Pancreas (tissue), 10 donors: ENCODE data around the gene VIT. TPM values are rescaled to one million over a fixed set of nuclear protein-coding genes. Genes with fewer than 3 reads are reported as not detected.

Source experiments
- ATAC-seq, 4 donors: fragments of 200-7000 bp; cut with Tn5 transposase; one replicate each; pipeline versions ENCODE4 v1.8.0 to v1.9.1; 2020; ENCODE audit warnings: mild to moderate bottlenecking in 4 of 4, moderate library complexity in 4 of 4
- DNase-seq, 6 donors: peaks; one replicate each; pipeline ENCODE4 v3.0.0-alpha.2; 2020
- FAIRE-seq: peaks from 2 replicates; lab custom pipeline; 2012; peaks lifted over from hg19 to GRCh38; lab: Jason Lieb, UNC
- H3K27ac ChIP-seq, 4 donors: fragments of 200-600 bp; sonication (generic); 1 replicate in 3 of 4; 2 replicates in 1 of 4; pipeline versions ENCODE4 v1.5.0 to v1.8.0; 2020
- H3K27me3 ChIP-seq, 4 donors: fragments of 200-600 bp; one replicate each; pipeline ENCODE4 v1.8.0; 2021
- H3K36me3 ChIP-seq, 3 donors: fragments of 200-600 bp; sonication (generic) in 1 of 3; one replicate each; pipeline versions ENCODE4 v1.5.0 to v1.8.0; 2020 to 2021
- H3K4me1 ChIP-seq, 3 donors: fragments of 200-600 bp; one replicate each; pipeline ENCODE4 v1.8.0; 2021
- H3K4me3 ChIP-seq, 4 donors: fragments of 200-600 bp; sonication (generic) in 2 of 4; one replicate each; pipeline versions ENCODE4 v1.5.0 to v1.8.0; 2020 to 2021
- H3K9me3 ChIP-seq, 4 donors: fragments of 200-600 bp; one replicate each; pipeline ENCODE4 v1.8.0; 2021
- WGBS, 2 donors: extraction: QIAGEN DNeasy Blood & Tissue Kit; methylation state at CpG; one replicate each; pipeline ENCODE4 v1.1.7; 2013; 5-methylcytosine and 5-hydroxymethylcytosine counted together
- intact Hi-C, 3 donors: fragments of 100-400 bp; cut with DNase I; formaldehyde crosslinking; loops; one replicate each; pipeline versions ENCODE4 v1.11.1 to v1.14.2; 2022
- polyA plus RNA-seq, 2 donors: library from polyadenylated mRNA; stranded (reverse); fragments of 200-250 nt; gene quantifications; one replicate each; pipeline ENCODE4 v1.2.3, GENCODE V29; 2013
- total RNA-seq, 6 donors: library from RNA; stranded (reverse); fragmentation: NEBNext Ultra II Directional in 4 of 6; extraction: Animal tissue kit (Norgen Biotek cat#: 25700) in 4 of 6; gene quantifications; one replicate each; pipeline versions ENCODE4 v1.2.1 to v1.2.4, GENCODE V29; 2021 to 2023
- TF ChIP-seq, protein P1 (sequence below), 4 donors: fragments of 200-600 bp; sonication (generic) in 3 of 4; IDR thresholded peaks; one replicate each; pipeline versions ENCODE4 v1.5.0 to v1.8.0; 2021; ENCODE audit warnings: antibody characterized with exemption in 4 of 4
- donor health status: healthy with polysubstance abuse.
- donor health status: DM: no; HTN: no; CAD: no; lungs with moderate emphysema.
- donor health status: DM: no; HTN: no; CAD: no.
- donor health status: control.
- donor health status: control.
- donor health status: Bipolar disorder and iron deficiency.
- donor health status: DM: yes; HTN: yes; CAD: no.
- donor health status: DM: no; HTN: no; CAD: no.
- donor health status: DM: no; HTN: no; CAD: no.
- donor health status: DM: yes; HTN: yes; CAD: no.

The VIT gene
- total and polyA plus RNA-seq, 8 donors, result 0.19 to 2.9 (median 0.36) TPM

- Histone ChIP-seq H3K27me3 (no peaks in the 10 kb centered on the region), H3K4me1 (no peaks in the 10 kb centered on the region), H3K27ac (no peak overlapping the region), H3K36me3 (no peaks in the 10 kb centered on the region), H3K4me3 (no peak overlapping the region), H3K9me3 (no peaks in the 10 kb centered on the region)
- WGBS, 2 donors, result 48 to 56% methylated on average over 4 of the region's 4 CpGs
- FAIRE-seq (no peak), ATAC-seq (no peak), DNase-seq (no peak)
- intact Hi-C loops, result no loop called here
- TF ChIP-seq, protein P1, sequence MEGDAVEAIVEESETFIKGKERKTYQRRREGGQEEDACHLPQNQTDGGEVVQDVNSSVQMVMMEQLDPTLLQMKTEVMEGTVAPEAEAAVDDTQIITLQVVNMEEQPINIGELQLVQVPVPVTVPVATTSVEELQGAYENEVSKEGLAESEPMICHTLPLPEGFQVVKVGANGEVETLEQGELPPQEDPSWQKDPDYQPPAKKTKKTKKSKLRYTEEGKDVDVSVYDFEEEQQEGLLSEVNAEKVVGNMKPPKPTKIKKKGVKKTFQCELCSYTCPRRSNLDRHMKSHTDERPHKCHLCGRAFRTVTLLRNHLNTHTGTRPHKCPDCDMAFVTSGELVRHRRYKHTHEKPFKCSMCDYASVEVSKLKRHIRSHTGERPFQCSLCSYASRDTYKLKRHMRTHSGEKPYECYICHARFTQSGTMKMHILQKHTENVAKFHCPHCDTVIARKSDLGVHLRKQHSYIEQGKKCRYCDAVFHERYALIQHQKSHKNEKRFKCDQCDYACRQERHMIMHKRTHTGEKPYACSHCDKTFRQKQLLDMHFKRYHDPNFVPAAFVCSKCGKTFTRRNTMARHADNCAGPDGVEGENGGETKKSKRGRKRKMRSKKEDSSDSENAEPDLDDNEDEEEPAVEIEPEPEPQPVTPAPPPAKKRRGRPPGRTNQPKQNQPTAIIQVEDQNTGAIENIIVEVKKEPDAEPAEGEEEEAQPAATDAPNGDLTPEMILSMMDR (IDR thresholded peaks at IDR 0.05), result no peak
Measured at GRCh38 chr2:36729067-36729466, 32.6 kb downstream of the VIT start.

DNA sequence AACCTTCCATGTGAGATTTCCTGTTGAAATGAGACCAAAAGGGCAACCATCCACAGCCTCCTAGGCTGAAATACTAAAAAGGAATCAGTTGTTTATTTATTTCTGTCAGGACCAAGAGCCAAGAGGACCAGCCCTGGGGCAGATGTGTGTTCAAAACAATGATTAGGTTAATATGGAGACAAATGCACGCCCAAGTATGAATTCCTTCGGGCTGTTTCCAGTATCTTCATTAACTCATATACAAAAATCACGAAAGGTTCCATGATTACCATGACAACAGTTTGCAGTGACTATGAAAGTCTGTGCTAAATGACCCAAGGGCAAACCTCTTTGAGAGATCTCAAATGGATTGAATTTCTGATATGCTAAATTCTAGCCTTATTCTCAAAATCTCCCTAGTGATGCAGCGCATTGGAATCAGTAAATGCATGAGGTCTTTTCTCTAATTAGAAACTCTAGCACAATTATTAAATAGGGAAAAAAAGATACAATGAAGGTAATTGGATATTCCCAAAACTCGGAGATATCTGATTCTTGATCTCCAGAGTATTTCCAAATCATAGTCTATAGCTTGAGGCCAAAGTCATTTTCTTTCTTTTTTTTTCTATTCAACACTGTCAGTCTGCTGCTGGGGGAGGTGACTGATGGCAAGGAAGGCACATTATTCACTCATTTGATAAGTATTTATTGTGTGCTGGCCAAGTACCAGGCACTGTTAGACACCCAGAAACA is 35.6 kb downstream of the VIT start:
- WGBS, 2 donors, result 47 to 52% methylated on average over 5 of the region's 5 CpGs
- Histone ChIP-seq H3K4me1 (no peaks in the 10 kb centered on the region), H3K9me3 (no peaks in the 10 kb centered on the region), H3K27me3 (no peaks in the 10 kb centered on the region), H3K27ac (no peak overlapping the region), H3K36me3 (no peaks in the 10 kb centered on the region), H3K4me3 (no peak overlapping the region)
- intact Hi-C loops, result no loop called here
- FAIRE-seq (no peak), DNase-seq (no peak), ATAC-seq (no peak)
- TF ChIP-seq, protein P1 (IDR thresholded peaks at IDR 0.05), result no peak

- FAIRE-seq, result no peak
- 61 to 69% methylated on average over 3 of the region's 3 CpGs for WGBS, 2 donors
- intact Hi-C loops, result no loop called here
Measured at GRCh38 chr2:36732673-36733036, 36.1 kb downstream of the VIT start.

DNA sequence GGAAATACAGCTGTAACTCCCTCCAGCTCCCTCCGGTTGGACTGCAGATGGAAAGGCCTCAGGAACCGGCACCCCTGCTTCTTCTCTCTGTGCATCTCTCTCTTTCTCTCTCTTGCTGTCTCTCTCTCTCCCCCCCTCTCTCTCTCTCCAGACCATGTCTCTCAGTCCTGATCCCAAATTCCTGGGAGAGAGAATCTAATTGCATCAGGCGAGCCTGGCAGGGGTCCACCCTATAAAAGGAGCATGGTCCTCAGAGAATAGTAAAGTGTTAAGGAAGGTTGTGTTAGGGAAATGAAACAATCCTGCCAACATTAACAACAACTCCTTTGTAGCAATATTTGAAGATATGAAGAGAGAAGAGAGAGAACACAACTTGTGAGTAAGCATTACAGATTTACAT is 36.7 kb downstream of the VIT start:
- Histone ChIP-seq H3K27me3 (no peaks in the 10 kb centered on the region), H3K9me3 (no peaks in the 10 kb centered on the region), H3K4me1 (no peaks in the 10 kb centered on the region), H3K36me3 (no peaks in the 10 kb centered on the region), H3K27ac (no peak overlapping the region), H3K4me3 (no peak overlapping the region)
- intact Hi-C loops, result no loop called here
- DNase-seq (no peak), FAIRE-seq (no peak), ATAC-seq (no peak)
- WGBS, 2 donors, result 86 to 87% methylated on average over 3 of the region's 3 CpGs
- TF ChIP-seq, protein P1 (IDR thresholded peaks at IDR 0.05), result no peak

More at GRCh38 chr2:36732673-36733036, 36.1 kb downstream of the VIT start:
- Histone ChIP-seq H3K36me3 (no peaks in the 10 kb centered on the region), H3K4me3 (no peak overlapping the region), H3K27me3 (no peaks in the 10 kb centered on the region), H3K4me1 (no peaks in the 10 kb centered on the region), H3K9me3 (no peaks in the 10 kb centered on the region), H3K27ac (no peak overlapping the region)
- no peak for ATAC-seq
- no peak for DNase-seq
- TF ChIP-seq, protein P1 (IDR thresholded peaks at IDR 0.05), result no peak

DNA sequence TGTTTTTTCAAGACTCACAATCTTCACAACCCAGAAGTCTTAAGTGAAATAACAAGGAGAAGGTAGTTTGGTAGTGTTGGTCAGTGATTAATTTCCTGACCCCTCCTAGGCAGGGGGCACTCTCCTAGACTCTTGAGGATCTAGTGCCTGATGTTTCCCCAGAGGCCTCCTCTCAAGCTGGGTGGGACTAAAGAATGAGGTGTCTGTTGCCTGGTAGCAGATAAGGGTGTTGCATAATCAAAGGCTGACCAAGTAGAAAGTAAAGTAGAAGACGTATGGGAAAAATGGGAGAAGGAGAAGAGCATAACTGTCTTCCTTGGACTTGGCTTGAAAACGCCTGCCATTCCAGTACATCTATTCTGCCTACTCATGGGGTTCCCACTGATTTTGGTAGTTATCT is 37.8 kb downstream of the VIT start:
- H3K27ac ChIP-seq, result no peak overlapping the region
- H3K27me3 ChIP-seq, result no peaks in the 10 kb centered on the region
- FAIRE-seq, result no peak
- H3K4me3 ChIP-seq, result no peak overlapping the region
- no peaks in the 10 kb centered on the region for H3K4me1 ChIP-seq
- ATAC-seq, result no peak
- no peaks in the 10 kb centered on the region for H3K36me3 ChIP-seq
- intact Hi-C loops, result no loop called here
- WGBS, 2 donors, result 70 to 79% methylated on average over 2 of the region's 2 CpGs
- no peak for DNase-seq
- TF ChIP-seq, protein P1 (IDR thresholded peaks at IDR 0.05), result no peak
- H3K9me3 ChIP-seq, result no peaks in the 10 kb centered on the region
